Bronchial epithelial cell (primary cell): ENCODE data around the gene NCR2. TPM values are rescaled to one million over a fixed set of nuclear protein-coding genes. Genes with fewer than 3 reads are reported as not detected.
"Not testable (repeated sequence)": the region's sequence is repeated elsewhere in the genome, so short reads cannot be mapped to it uniquely, and the experiment has no call there.

Experiments
- DNase-seq: peaks from one replicate; pipeline ENCODE4 v3.0.0-alpha.2; 2010; ENCODE audit warnings: low read depth
- FAIRE-seq: peaks from 2 replicates; lab custom pipeline; 2011; peaks lifted over from hg19 to GRCh38; lab: Jason Lieb, UNC
- H3K27me3 ChIP-seq: 2 replicates; pipeline ENCODE4 v1.5.1; 2011; ENCODE audit warnings: low read length; ENCODE audit not compliant: control insufficient read depth, insufficient read depth
- H3K36me3 ChIP-seq: 2 replicates; pipeline ENCODE4 v1.5.1; 2011; ENCODE audit warnings: low read length; ENCODE audit not compliant: control insufficient read depth, insufficient read depth
- H3K4me3 ChIP-seq: 2 replicates; pipeline ENCODE4 v1.5.1; 2011; ENCODE audit warnings: mild to moderate bottlenecking, low read depth, low read length, control low read depth
- total RNA-seq: library from RNA; depleted of rRNA; stranded (reverse); fragments of >200 nt; gene quantifications from 2 replicates; pipeline ENCODE4 v1.2.1, GENCODE V29; 2014
- TF ChIP-seq, protein P1 (sequence below): IDR thresholded peaks from 2 replicates; pipeline ENCODE4 v1.5.1; 2011; ENCODE audit warnings: mild to moderate bottlenecking, moderate library complexity, low read length, control low read depth, inconsistent platforms; ENCODE audit not compliant: insufficient read depth, severe bottlenecking

The NCR2 gene
- total RNA-seq, 1 donor from 2014 or later: not detected

- TF ChIP-seq, protein P1, sequence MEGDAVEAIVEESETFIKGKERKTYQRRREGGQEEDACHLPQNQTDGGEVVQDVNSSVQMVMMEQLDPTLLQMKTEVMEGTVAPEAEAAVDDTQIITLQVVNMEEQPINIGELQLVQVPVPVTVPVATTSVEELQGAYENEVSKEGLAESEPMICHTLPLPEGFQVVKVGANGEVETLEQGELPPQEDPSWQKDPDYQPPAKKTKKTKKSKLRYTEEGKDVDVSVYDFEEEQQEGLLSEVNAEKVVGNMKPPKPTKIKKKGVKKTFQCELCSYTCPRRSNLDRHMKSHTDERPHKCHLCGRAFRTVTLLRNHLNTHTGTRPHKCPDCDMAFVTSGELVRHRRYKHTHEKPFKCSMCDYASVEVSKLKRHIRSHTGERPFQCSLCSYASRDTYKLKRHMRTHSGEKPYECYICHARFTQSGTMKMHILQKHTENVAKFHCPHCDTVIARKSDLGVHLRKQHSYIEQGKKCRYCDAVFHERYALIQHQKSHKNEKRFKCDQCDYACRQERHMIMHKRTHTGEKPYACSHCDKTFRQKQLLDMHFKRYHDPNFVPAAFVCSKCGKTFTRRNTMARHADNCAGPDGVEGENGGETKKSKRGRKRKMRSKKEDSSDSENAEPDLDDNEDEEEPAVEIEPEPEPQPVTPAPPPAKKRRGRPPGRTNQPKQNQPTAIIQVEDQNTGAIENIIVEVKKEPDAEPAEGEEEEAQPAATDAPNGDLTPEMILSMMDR: no peak
- no peaks in the 10 kb centered on the region for H3K27me3 ChIP-seq
- FAIRE-seq (no peak), DNase-seq (no peak)
- H3K4me3 ChIP-seq: no peak overlapping the region
- H3K36me3 ChIP-seq: no peaks in the 10 kb centered on the region
Observed at GRCh38 chr6:41291717-41292116, 43.7 kb upstream of the NCR2 start.

- DNase-seq (no peak), FAIRE-seq (peak; percentile 18)
- TF ChIP-seq, protein P1: no peak
- Histone ChIP-seq H3K4me3 (no peak overlapping the region), H3K36me3 (no peaks in the 10 kb centered on the region), H3K27me3 (no peaks in the 10 kb centered on the region)
Observed at GRCh38 chr6:41294214-41294872, 41.1 kb upstream of the NCR2 start.

DNA sequence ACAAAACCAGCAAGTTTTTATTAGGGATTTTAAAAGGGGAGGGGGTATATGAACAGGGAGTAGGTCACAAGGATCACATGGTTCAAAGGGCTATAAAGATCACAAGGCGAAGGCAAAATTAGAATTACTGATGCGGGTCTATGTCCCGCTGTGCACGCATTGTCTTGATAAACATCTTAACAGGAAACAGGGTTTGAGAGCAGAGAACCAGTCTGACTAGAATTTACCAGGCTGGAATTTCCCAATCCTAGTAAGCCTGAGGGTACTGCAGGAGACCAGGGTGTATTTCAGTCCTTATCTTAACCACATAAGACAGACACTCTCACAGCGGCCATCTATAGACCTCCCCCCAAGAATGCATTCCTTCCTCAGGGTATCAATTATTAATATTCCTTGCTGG is 38.2 kb upstream of the NCR2 start:
- not testable (repeated sequence) for H3K27me3 ChIP-seq, H3K36me3 ChIP-seq, H3K4me3 ChIP-seq, FAIRE-seq
- DNase-seq: peak; percentile 36

- H3K36me3 ChIP-seq: no peaks in the 10 kb centered on the region
- FAIRE-seq (no peak), DNase-seq (no peak)
- TF ChIP-seq, protein P1: no peak
- H3K27me3 ChIP-seq: no peaks in the 10 kb centered on the region
- no peak overlapping the region for H3K4me3 ChIP-seq
Observed at GRCh38 chr6:41298785-41299502, 36.5 kb upstream of the NCR2 start.

DNA sequence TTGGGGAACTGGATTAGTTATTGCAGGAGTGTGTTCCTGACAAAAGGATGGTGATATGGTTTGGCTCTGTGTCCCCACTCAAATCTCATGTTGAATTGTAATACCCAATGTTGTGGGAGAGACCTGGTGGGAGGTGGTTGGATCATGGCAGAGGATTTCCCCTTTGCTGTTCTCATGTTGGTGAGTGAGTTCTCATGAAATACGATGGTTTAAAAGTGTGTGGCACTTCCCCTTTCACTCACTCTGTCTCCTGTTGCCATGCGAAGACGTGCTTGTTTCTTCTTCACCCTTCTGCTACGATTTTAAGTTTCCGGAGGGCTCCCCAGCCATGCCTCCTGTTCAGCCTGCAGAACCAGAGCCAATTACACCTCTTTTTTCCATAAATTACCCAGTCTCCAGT is 32.8 kb upstream of the NCR2 start:
- H3K36me3 ChIP-seq: no peaks in the 10 kb centered on the region
- TF ChIP-seq, protein P1: no peak
- H3K4me3 ChIP-seq: no peak overlapping the region
- DNase-seq (no peak), FAIRE-seq (no peak)
- H3K27me3 ChIP-seq: no peaks in the 10 kb centered on the region

- DNase-seq (peak; percentile 64), FAIRE-seq (no peak)
- H3K4me3 ChIP-seq: no peak overlapping the region
- H3K36me3 ChIP-seq: no peaks in the 10 kb centered on the region
- TF ChIP-seq, protein P1: peak; percentile 57
- no peaks in the 10 kb centered on the region for H3K27me3 ChIP-seq
Observed at GRCh38 chr6:41306187-41306854, 29.1 kb upstream of the NCR2 start.
